Psoas muscle (tissue), 8 donors: ENCODE results near the gene SLC1A2. TPM values are rescaled to one million over a fixed set of nuclear protein-coding genes. Genes with fewer than 3 reads are reported as not detected.

Experiments used
- ATAC-seq, 4 donors: fragments of 200-7000 bp; cut with Tn5 transposase; one replicate each; pipeline ENCODE4 v1.9.1; 2020; ENCODE audit warnings: moderate library complexity in 3 of 4, mild to moderate bottlenecking in 2 of 4
- DNase-seq, 2 donors: peaks; one replicate each; pipeline ENCODE4 v3.0.0-alpha.2; 2020
- H3K27ac ChIP-seq: fragments of 200-600 bp; one replicate; pipeline ENCODE4 v1.8.0; 2022
- H3K27me3 ChIP-seq, 3 donors: fragments of 200-600 bp in 1 of 3; one replicate each; pipeline versions ENCODE4 v1.6.1 to v1.8.0; 2013 to 2022; ENCODE audit warnings: low read length in 2 of 3, mild to moderate bottlenecking in 2 of 3, moderate library complexity in 1 of 3; ENCODE audit not compliant: insufficient read depth in 3 of 3
- H3K36me3 ChIP-seq, 2 donors: fragments of 200-600 bp in 1 of 2; one replicate each; pipeline versions ENCODE4 v1.6.1 to v1.8.0; 2013 to 2022; ENCODE audit warnings: low read depth in 1 of 2, mild to moderate bottlenecking in 1 of 2, moderate library complexity in 1 of 2; ENCODE audit not compliant: insufficient read depth in 1 of 2
- H3K4me1 ChIP-seq: fragments of 200-600 bp; one replicate; pipeline ENCODE4 v1.8.0; 2022
- H3K4me3 ChIP-seq: fragments of 200-600 bp; one replicate; pipeline ENCODE4 v1.8.0; 2022; ENCODE audit warnings: mild to moderate bottlenecking
- H3K9me3 ChIP-seq: fragments of 200-600 bp; one replicate; pipeline ENCODE4 v1.8.0; 2022
- WGBS, 3 donors: extraction: QIAGEN DNeasy Blood & Tissue Kit; methylation state at CpG; one replicate each; pipeline versions ENCODE4 v1.1.6 to v1.1.7; 2013; 5-methylcytosine and 5-hydroxymethylcytosine counted together
- intact Hi-C, 2 donors: fragments of 100-400 bp; cut with DNase I; formaldehyde crosslinking; loops; one replicate each; pipeline versions ENCODE4 v1.11.0 to v1.14.2; 2022
- polyA plus RNA-seq, 3 donors: library from polyadenylated mRNA; stranded (reverse); fragments of 200-250 nt; gene quantifications; one replicate each; pipeline ENCODE4 v1.2.3, GENCODE V29; 2013
- total RNA-seq, 4 donors: library from RNA; stranded (reverse); fragmentation: NEBNext Ultra II Directional in 2 of 4; extraction: Animal tissue kit (Norgen Biotek cat#: 25700) in 2 of 4; gene quantifications; one replicate each; pipeline versions ENCODE4 v1.2.1 to v1.2.4, GENCODE V29; 2021 to 2023
- TF ChIP-seq, protein P1 (sequence below): fragments of 200-600 bp; IDR thresholded peaks from one replicate; pipeline ENCODE4 v1.8.0; 2022; ENCODE audit warnings: antibody characterized with exemption
- donor health status: healthy with polysubstance abuse.
- donor health status: DM: no; HTN: no; CAD: no; lungs with moderate emphysema.
- donor health status: Bipolar disorder and iron deficiency.
- donor health status: healthy.
- donor health status: DM: yes; HTN: yes; CAD: no.
- donor health status: DM: no; HTN: no; CAD: no.
- donor health status: DM: no; HTN: no; CAD: no.
- donor health status: DM: yes; HTN: yes; CAD: no.

Gene SLC1A2
- total and polyA plus RNA-seq, 7 donors, result 0.05 to 2.0 (median 0.35) TPM

DNA sequence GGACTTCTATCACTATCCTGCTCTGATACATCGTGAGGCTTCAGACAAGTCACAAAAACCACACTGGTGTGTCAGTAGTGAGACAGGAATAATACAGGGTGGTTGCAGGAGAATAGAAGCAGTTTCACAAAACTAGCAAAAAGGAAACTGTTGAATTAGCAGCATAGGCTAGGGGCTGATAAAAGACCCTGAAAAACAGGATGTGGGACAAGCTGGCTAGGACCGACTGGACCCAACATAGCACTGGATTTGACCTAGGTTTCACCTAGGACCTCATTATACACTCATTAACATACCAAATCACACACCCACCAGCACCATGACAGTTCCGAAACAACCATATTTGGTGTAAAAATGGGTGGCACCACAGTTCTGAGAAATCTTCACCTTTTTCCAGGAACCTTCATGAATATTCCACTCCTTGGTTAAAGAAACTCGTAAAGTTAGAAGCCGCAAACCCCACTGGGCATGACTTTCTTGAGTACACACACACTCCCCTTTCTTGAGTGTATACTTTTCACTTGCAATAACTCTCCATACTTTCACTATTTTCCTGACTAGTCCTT is 76.2 kb downstream of the SLC1A2 start:
- 85 to 91% (median 90%) methylated on average over 5 of the region's 5 CpGs for WGBS, 3 donors

DNA sequence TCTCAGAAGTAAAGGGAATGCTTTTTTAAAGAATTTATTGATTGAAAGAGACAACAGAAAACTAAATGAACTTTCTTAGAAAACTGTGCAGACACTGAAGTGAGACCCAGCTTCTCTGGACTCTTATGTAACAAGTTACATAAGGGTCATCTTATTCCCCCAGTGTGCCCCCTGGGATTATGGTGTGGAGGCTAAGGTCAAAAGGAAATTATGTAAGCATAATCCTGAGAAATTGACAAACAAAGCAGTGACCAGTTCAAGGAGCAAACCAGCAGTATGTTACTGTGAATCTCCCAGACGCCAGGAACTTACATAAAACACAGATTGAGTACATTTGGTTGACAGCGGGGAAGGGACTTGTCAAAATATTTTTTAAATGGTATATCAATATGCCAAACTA is 78.6 kb downstream of the SLC1A2 start:
- TF ChIP-seq, protein P1, sequence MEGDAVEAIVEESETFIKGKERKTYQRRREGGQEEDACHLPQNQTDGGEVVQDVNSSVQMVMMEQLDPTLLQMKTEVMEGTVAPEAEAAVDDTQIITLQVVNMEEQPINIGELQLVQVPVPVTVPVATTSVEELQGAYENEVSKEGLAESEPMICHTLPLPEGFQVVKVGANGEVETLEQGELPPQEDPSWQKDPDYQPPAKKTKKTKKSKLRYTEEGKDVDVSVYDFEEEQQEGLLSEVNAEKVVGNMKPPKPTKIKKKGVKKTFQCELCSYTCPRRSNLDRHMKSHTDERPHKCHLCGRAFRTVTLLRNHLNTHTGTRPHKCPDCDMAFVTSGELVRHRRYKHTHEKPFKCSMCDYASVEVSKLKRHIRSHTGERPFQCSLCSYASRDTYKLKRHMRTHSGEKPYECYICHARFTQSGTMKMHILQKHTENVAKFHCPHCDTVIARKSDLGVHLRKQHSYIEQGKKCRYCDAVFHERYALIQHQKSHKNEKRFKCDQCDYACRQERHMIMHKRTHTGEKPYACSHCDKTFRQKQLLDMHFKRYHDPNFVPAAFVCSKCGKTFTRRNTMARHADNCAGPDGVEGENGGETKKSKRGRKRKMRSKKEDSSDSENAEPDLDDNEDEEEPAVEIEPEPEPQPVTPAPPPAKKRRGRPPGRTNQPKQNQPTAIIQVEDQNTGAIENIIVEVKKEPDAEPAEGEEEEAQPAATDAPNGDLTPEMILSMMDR, result no peak
- no peak overlapping the region for H3K27ac ChIP-seq
- H3K4me1 ChIP-seq, result peaks cover 6% of the 10 kb centered on the region
- H3K36me3 ChIP-seq, result no peaks in the 10 kb centered on the region
- H3K4me3 ChIP-seq, result no peak overlapping the region
- 82 to 89% (median 84%) methylated on average over 2 of the region's 2 CpGs for WGBS, 3 donors
- intact Hi-C loops, result no loop called here
- H3K27me3 ChIP-seq, result no peaks in the 10 kb centered on the region
- no peaks in the 10 kb centered on the region for H3K9me3 ChIP-seq
- DNase-seq (no peak), ATAC-seq (no peak)

More for the DNA sequence above, 76.2 kb downstream of the SLC1A2 start:
- Histone ChIP-seq H3K27ac (no peak overlapping the region), H3K27me3 (no peaks in the 10 kb centered on the region), H3K4me1 (peaks cover 6% of the 10 kb centered on the region), H3K4me3 (no peak overlapping the region), H3K9me3 (no peaks in the 10 kb centered on the region), H3K36me3 (no peaks in the 10 kb centered on the region)
- TF ChIP-seq, protein P1, result no peak
- intact Hi-C loops, result no loop called here
- DNase-seq, result no peak
- ATAC-seq, result no peak

DNA sequence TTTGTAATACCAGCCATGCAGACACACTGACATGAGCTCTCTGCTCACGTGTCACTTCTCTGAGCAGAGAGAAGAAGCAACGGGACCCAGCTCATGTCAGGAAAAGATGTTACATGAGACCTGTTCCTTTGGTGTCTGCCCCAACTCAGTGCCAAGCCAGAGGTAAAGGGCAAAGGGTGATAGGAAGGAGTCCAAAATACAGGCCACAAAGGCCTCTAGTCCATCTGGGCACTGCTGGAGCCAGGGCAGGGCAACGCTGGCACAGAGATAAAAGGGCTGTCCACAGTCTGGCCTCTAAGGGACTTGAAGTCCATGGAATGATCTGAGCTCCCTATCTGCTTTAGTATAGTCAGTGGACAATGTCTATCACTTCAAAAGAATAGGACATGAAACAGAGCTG is 79.3 kb downstream of the SLC1A2 start:
- Histone ChIP-seq H3K27me3 (no peaks in the 10 kb centered on the region), H3K27ac (no peak overlapping the region), H3K4me3 (no peak overlapping the region), H3K4me1 (peaks cover 6% of the 10 kb centered on the region), H3K9me3 (no peaks in the 10 kb centered on the region), H3K36me3 (no peaks in the 10 kb centered on the region)
- DNase-seq, result no peak
- TF ChIP-seq, protein P1, result no peak
- WGBS, 3 donors, result 30 to 58% (median 46%) methylated on average over 3 of the region's 3 CpGs
- ATAC-seq, result peak in 3 of 4 donors; percentile 24 to 34 (median 24)
- intact Hi-C loops, result no loop called here

DNA sequence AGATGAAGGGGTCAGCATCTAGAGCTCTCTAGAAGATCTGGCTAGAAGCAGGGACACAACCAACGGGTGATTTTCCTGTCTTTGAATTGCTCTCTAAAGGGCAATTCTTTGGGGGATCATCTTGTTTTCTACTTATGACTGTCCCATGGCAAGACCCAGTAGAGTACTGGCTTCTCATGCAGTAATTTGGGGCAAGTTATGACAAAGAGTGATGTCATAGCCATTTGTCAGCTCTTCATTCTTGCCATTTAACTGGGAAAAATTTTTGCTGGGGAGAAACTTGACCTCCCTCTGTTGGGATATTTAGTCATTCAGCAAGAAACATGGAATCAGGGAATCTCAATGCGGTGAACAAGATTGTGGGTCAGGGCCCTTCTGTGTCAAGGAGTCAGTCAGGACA is 80.4 kb downstream of the SLC1A2 start:
- H3K4me1 ChIP-seq, result peaks cover 6% of the 10 kb centered on the region
- no peaks in the 10 kb centered on the region for H3K36me3 ChIP-seq
- no peaks in the 10 kb centered on the region for H3K27me3 ChIP-seq
- ATAC-seq (no peak), DNase-seq (no peak)
- intact Hi-C loops, result no loop called here
- no peaks in the 10 kb centered on the region for H3K9me3 ChIP-seq
- TF ChIP-seq, protein P1, result no peak
- 81 to 88% (median 83%) methylated on average over 2 of the region's 2 CpGs for WGBS, 3 donors
- no peak overlapping the region for H3K4me3 ChIP-seq
- no peak overlapping the region for H3K27ac ChIP-seq

DNA sequence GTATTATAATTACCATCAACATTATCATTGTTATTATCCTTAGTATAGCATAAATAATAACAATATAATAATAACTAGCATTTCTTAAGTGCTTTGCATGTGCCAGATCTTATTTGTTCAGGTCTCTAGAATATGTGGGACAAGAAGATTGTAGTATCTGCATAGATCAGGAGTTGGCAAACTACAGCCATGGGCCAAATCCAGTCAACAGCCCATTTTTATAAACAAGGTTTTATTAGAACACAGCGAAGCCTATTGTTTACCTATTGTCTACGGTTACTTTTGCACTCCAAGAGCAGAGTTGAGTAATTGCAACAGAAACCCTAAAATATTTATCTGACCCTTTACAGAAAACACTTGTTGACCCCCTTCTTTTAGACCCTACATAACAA is 81.4 kb downstream of the SLC1A2 start:
- 94 to 98% (median 95%) methylated on average over 2 of the region's 2 CpGs for WGBS, 3 donors
- no peaks in the 10 kb centered on the region for H3K9me3 ChIP-seq
- no peaks in the 10 kb centered on the region for H3K27me3 ChIP-seq
- H3K4me3 ChIP-seq, result no peak overlapping the region
- H3K36me3 ChIP-seq, result no peaks in the 10 kb centered on the region
- ATAC-seq (no peak), DNase-seq (no peak)
- H3K4me1 ChIP-seq, result peaks cover 6% of the 10 kb centered on the region
- TF ChIP-seq, protein P1, result no peak
- intact Hi-C loops, result no loop called here
- no peak overlapping the region for H3K27ac ChIP-seq
